Smooth muscle cell (in vitro differentiated cells): Measurements from ENCODE around the gene ARL15. TPM values are rescaled to one million over a fixed set of nuclear protein-coding genes. Genes with fewer than 3 reads are reported as not detected.

Experiments
- DNase-seq: peaks from one replicate; lab custom pipeline; 2025; ENCODE audit not compliant: unreplicated experiment; lab: John Stamatoyannopoulos, UW
- H2AFZ ChIP-seq: fragments of 200-600 bp; sonication (generic); 2 replicates; pipeline ENCODE4 v1.6.0; 2016; ENCODE audit warnings: antibody characterized with exemption, low read depth, mild to moderate bottlenecking
- H3F3A ChIP-seq: fragments of 200-600 bp; sonication (generic); 2 replicates; pipeline ENCODE4 v1.6.0; 2017; ENCODE audit warnings: antibody characterized with exemption, low read depth
- H3K27ac ChIP-seq: fragments of 200-600 bp; sonication (generic); 2 replicates; pipeline ENCODE4 v1.5.1; 2016; ENCODE audit warnings: low read depth, mild to moderate bottlenecking
- H3K27me3 ChIP-seq: fragments of 200-600 bp; sonication (generic); 2 replicates; pipeline ENCODE4 v1.6.1; 2016; ENCODE audit warnings: low read depth, mild to moderate bottlenecking
- H3K36me3 ChIP-seq: fragments of 200-600 bp; sonication (generic); 2 replicates; pipeline ENCODE4 v1.5.1; 2016; ENCODE audit warnings: low read depth
- H3K4me1 ChIP-seq: fragments of 200-600 bp; sonication (generic); 2 replicates; pipeline ENCODE4 v1.5.1; 2016; ENCODE audit warnings: low read depth
- H3K4me2 ChIP-seq: fragments of 200-600 bp; sonication (generic); 2 replicates; pipeline ENCODE4 v1.6.0; 2016; ENCODE audit warnings: mild to moderate bottlenecking
- H3K4me3 ChIP-seq: fragments of 200-600 bp; sonication (generic); 2 replicates; pipeline ENCODE4 v1.5.1; 2016; ENCODE audit warnings: mild to moderate bottlenecking
- H3K79me2 ChIP-seq: fragments of 200-600 bp; sonication (generic); 2 replicates; pipeline ENCODE4 v1.6.0; 2016; ENCODE audit warnings: low read depth, mild to moderate bottlenecking
- H3K9ac ChIP-seq: fragments of 200-600 bp; sonication (generic); 2 replicates; pipeline ENCODE4 v1.6.0; 2016; ENCODE audit warnings: low read depth
- H3K9me3 ChIP-seq: fragments of 200-600 bp; sonication (generic); replicated peaks from 2 replicates; pipeline ENCODE4 v1.5.1; 2016; ENCODE audit warnings: low read depth
- H4K20me1 ChIP-seq: fragments of 200-600 bp; sonication (generic); 2 replicates; pipeline ENCODE4 v1.6.0; 2016; ENCODE audit warnings: low read depth
- CTCF ChIP-seq: fragments of 200-600 bp; sonication (generic); IDR thresholded peaks from 2 replicates; pipeline ENCODE4 v1.5.1; 2017; ENCODE audit warnings: borderline replicate concordance, mild to moderate bottlenecking, antibody characterized with exemption; ENCODE audit not compliant: insufficient read depth, poor library complexity, severe bottlenecking
- WGBS: methylation state at CpG from one replicate; pipeline ENCODE4 v1.1.7; 2016; ENCODE audit warnings: low lambda C conversion rate; 5-methylcytosine and 5-hydroxymethylcytosine counted together
- polyA plus RNA-seq: library from polyadenylated mRNA; unstranded; fragments of >200 nt; fragmentation: Nextera tagmentation; extraction: Ambion mirVana; gene quantifications from 2 replicates; pipeline ENCODE4 v1.2.1, GENCODE V29; 2016
- total RNA-seq: library from RNA; depleted of rRNA; stranded (reverse); fragments of >200 nt; gene quantifications from 2 replicates; pipeline ENCODE4 v1.2.3, GENCODE V29; 2014

ARL15 gene
- total and polyA plus RNA-seq, 2 experiments from 2014 or later: 9.8 to 51.1 TPM

DNA sequence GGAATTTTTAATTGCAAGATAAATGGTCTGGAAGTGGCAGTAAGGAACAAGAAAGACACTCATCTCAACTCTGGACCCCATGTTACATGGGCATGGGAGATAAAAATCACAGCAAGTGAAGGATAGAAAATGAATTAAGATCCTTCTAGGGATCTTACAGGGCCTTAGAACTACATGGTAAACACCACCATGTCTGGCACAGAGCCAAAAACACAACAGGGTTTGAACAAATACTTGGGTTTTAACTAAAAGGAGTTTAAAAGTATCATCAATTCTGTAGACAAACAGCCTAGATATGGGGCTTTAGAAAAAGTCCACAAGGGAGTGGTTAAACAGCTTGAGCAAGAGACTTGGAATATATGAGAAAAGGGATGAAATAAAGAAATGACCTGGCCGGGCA lies 366.4 kb downstream of the ARL15 start:
- Histone ChIP-seq H3K27ac (no peak overlapping the region), H3K9me3 (no peaks in the 10 kb centered on the region), H3K9ac (no peak overlapping the region), H3K4me3 (no peak overlapping the region), H3K27me3 (no peaks in the 10 kb centered on the region), H3K79me2 (no peaks in the 10 kb centered on the region), H3K4me2 (no peak overlapping the region), H3K4me1 (no peaks in the 10 kb centered on the region), H4K20me1 (no peaks in the 10 kb centered on the region), H3K36me3 (no peaks in the 10 kb centered on the region), H3F3A (no peaks in the 10 kb centered on the region), H2AFZ (no peak overlapping the region)
- no peak for DNase-seq
- no peak for TF ChIP-seq CTCF
- WGBS: 94% methylated on average over 1 of the region's 1 CpG

DNA sequence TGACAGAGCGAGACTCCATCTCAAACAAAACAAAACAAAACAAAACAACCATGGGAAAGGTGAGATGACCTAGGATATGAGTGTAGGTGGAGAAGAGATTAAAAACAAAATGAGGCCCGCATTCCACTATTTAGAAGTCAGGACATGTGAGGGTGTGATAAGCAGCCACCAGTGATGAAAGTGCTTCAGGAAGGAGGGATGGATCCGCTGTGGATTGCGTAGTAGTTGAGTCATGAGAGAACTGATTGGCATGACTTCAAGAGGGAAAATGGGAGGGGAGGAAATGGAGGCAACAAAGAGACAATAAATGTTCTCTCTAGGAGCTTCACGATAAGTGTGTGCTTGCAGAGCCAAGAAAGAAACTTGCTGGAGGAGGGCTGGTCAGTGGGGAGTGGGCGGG lies 367.6 kb downstream of the ARL15 start:
- Histone ChIP-seq H3K4me3 (no peak overlapping the region), H3K79me2 (no peaks in the 10 kb centered on the region), H3K4me2 (no peak overlapping the region), H2AFZ (no peak overlapping the region), H3K4me1 (no peaks in the 10 kb centered on the region), H3K9me3 (no peaks in the 10 kb centered on the region), H3F3A (no peaks in the 10 kb centered on the region), H3K36me3 (no peaks in the 10 kb centered on the region), H3K27me3 (no peaks in the 10 kb centered on the region), H3K27ac (no peak overlapping the region), H4K20me1 (no peaks in the 10 kb centered on the region), H3K9ac (no peak overlapping the region)
- whole genome bisulfite sequencing: 51% methylated on average over 6 of the region's 6 CpGs
- no peak for TF ChIP-seq CTCF
- no peak for DNase-seq

DNA sequence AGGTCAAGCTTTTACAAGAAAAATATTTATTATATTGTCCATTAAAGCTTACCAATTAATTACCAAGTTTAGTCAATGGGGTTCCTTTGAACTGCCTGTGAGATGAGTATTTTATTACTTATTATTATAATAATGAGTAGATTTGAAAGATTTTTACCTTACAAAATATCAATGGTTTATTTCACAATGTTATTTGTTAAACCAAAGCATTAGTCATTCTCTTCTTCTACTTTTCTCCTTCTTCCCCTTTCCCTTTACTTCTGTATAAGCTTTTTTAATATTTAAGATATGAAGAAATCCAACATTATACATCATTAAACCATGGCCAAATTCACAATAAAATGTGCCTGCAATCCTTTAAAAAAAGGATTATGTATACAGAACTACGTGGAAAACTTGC lies 369.5 kb downstream of the ARL15 start:
- H2AFZ ChIP-seq: no peak overlapping the region
- H3K27me3 ChIP-seq: no peaks in the 10 kb centered on the region
- no peaks in the 10 kb centered on the region for H3K79me2 ChIP-seq
- H3K4me2 ChIP-seq: no peak overlapping the region
- H3K4me1 ChIP-seq: no peaks in the 10 kb centered on the region
- no peak overlapping the region for H3K4me3 ChIP-seq
- H3F3A ChIP-seq: no peaks in the 10 kb centered on the region
- no peak overlapping the region for H3K27ac ChIP-seq
- no peaks in the 10 kb centered on the region for H4K20me1 ChIP-seq
- H3K9me3 ChIP-seq: no peaks in the 10 kb centered on the region
- H3K36me3 ChIP-seq: no peaks in the 10 kb centered on the region
- H3K9ac ChIP-seq: no peak overlapping the region
- DNase-seq: no peak
- WGBS: 88% methylated on average over 1 of the region's 1 CpG
- no peak for TF ChIP-seq CTCF

DNA sequence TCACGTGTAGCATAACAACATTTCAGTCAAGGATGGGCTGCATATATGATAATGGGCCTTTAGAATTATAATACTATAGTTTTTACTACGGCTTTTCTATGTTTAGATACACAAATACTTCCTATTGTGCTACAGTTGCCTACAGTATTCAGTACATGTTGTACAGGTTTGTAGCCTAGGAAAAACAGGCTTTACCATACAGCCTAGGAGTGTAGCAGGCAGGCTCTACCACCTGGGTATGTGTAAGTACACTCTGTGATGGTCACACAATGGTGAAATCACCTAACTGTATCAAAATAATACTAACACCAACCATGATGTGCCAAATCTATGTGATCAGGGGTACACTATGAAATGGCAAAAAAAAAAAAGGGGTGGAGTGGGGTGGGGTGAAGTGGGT lies 372.9 kb downstream of the ARL15 start:
- Histone ChIP-seq H4K20me1 (no peaks in the 10 kb centered on the region), H3K36me3 (no peaks in the 10 kb centered on the region), H3K4me1 (no peaks in the 10 kb centered on the region), H3K27ac (no peak overlapping the region), H3K4me3 (no peak overlapping the region), H3K79me2 (no peaks in the 10 kb centered on the region), H3K9me3 (no peaks in the 10 kb centered on the region), H3K27me3 (no peaks in the 10 kb centered on the region), H3K4me2 (no peak overlapping the region), H2AFZ (no peak overlapping the region), H3K9ac (no peak overlapping the region), H3F3A (no peaks in the 10 kb centered on the region)
- 89% methylated on average over 2 of the region's 2 CpGs for WGBS
- DNase-seq: no peak
- no peak for TF ChIP-seq CTCF
